GM23338 (cell line): ENCODE measurements around the gene COL1A1. TPM values are rescaled to one million over a fixed set of nuclear protein-coding genes. Genes with fewer than 3 reads are reported as not detected.

Source experiments
- ATAC-seq: fragments of 200-7000 bp; cut with Tn5 transposase; 3 replicates; pipeline ENCODE4 v1.9.1; 2020
- DNase-seq: peaks from one replicate; pipeline ENCODE4 v3.0.0-alpha.2; 2015; ENCODE audit warnings: low spot score
- H2AFZ ChIP-seq: fragments of 200-600 bp; sonication (generic); 2 replicates; pipeline ENCODE4 v1.8.0; 2016; ENCODE audit warnings: antibody characterized with exemption, mild to moderate bottlenecking, moderate library complexity
- H3F3A ChIP-seq: fragments of 200-600 bp; sonication (generic); replicated peaks from 2 replicates; pipeline ENCODE4 v1.8.0; 2017; ENCODE audit warnings: antibody characterized with exemption, mixed run types, low read depth
- H3K27ac ChIP-seq: fragments of 200-600 bp; sonication (generic); 2 replicates; pipeline ENCODE4 v1.6.1; 2016; ENCODE audit warnings: low read depth
- H3K27me3 ChIP-seq: fragments of 200-600 bp; sonication (generic); 2 replicates; pipeline ENCODE4 v1.8.0; 2016; ENCODE audit warnings: mild to moderate bottlenecking, mixed run types, moderate library complexity; ENCODE audit not compliant: insufficient read depth
- H3K36me3 ChIP-seq: fragments of 200-600 bp; sonication (generic); 2 replicates; pipeline ENCODE4 v1.8.0; 2016; ENCODE audit warnings: mild to moderate bottlenecking; ENCODE audit not compliant: insufficient read depth
- H3K4me1 ChIP-seq: fragments of 200-600 bp; sonication (generic); 2 replicates; pipeline ENCODE4 v1.8.0; 2016; ENCODE audit warnings: mild to moderate bottlenecking, moderate library complexity; ENCODE audit not compliant: insufficient read depth
- H3K4me2 ChIP-seq: fragments of 200-600 bp; sonication (generic); 2 replicates; pipeline ENCODE4 v1.7.1; 2017; ENCODE audit warnings: mixed run types
- H3K4me3 ChIP-seq: fragments of 200-600 bp; sonication (generic); 2 replicates; pipeline ENCODE4 v1.6.1; 2016; ENCODE audit warnings: mixed run types
- H3K79me2 ChIP-seq: fragments of 200-600 bp; sonication (generic); replicated peaks from 2 replicates; pipeline ENCODE4 v1.8.0; 2017; ENCODE audit warnings: mild to moderate bottlenecking; ENCODE audit not compliant: insufficient read depth
- H3K9me2 ChIP-seq: fragments of 200-600 bp; sonication (generic); 2 replicates; pipeline ENCODE4 v1.8.0; 2017; ENCODE audit not compliant: insufficient read depth
- H4K20me1 ChIP-seq: fragments of 200-600 bp; sonication (generic); replicated peaks from 2 replicates; pipeline ENCODE4 v1.8.0; 2017; ENCODE audit warnings: mild to moderate bottlenecking; ENCODE audit not compliant: insufficient read depth
- H3K27ac Mint-ChIP-seq: 2 replicates; pipeline ENCODE4 v1.8.0; 2020; ENCODE audit warnings: inconsistent platforms, mild to moderate bottlenecking, moderate library complexity, mixed read lengths
- H3K27me3 Mint-ChIP-seq: 3 replicates; pipeline ENCODE4 v1.8.0; 2022; ENCODE audit warnings: low read depth, mild to moderate bottlenecking, moderate library complexity, mixed read lengths, inconsistent platforms; ENCODE audit not compliant: insufficient read depth, poor library complexity
- H3K36me3 Mint-ChIP-seq: 3 replicates; pipeline ENCODE4 v1.8.0; 2021; ENCODE audit warnings: low read depth, mild to moderate bottlenecking, inconsistent platforms, moderate library complexity, mixed read lengths
- H3K4me1 Mint-ChIP-seq: 3 replicates; pipeline ENCODE4 v1.8.0; 2020; ENCODE audit warnings: mild to moderate bottlenecking, inconsistent platforms, mixed read lengths
- H3K4me3 Mint-ChIP-seq: 3 replicates; pipeline ENCODE4 v1.8.0; 2021; ENCODE audit warnings: moderate library complexity, mild to moderate bottlenecking, inconsistent platforms, mixed read lengths
- H3K9me3 Mint-ChIP-seq: 3 replicates; pipeline ENCODE4 v1.8.0; 2020; ENCODE audit warnings: moderate library complexity, mild to moderate bottlenecking, inconsistent platforms, mixed read lengths
- CREB1 ChIP-seq: fragments of 250-450 bp; sonication (Bioruptor Pico); IDR thresholded peaks from 2 replicates; pipeline ENCODE4 v1.5.0; 2020; ENCODE audit warnings: low read depth, mild to moderate bottlenecking, moderate library complexity
- JUNB ChIP-seq: IDR thresholded peaks from one replicate; pipeline ENCODE4 v1.6.1; 2016; ENCODE audit warnings: antibody characterized with exemption; ENCODE audit not compliant: unreplicated experiment
- NANOG ChIP-seq: IDR thresholded peaks from 2 replicates; pipeline ENCODE4 v1.6.1; 2016; ENCODE audit warnings: antibody characterized with exemption, borderline replicate concordance
- STAT1 ChIP-seq: IDR thresholded peaks from one replicate; pipeline ENCODE4 v1.6.1; 2016; ENCODE audit warnings: antibody characterized with exemption; ENCODE audit not compliant: unreplicated experiment
- ZNF331 ChIP-seq: fragments of 250-450 bp; sonication (Bioruptor Pico); IDR thresholded peaks from 2 replicates; pipeline ENCODE4 v1.5.0; 2020; ENCODE audit warnings: low read depth, mild to moderate bottlenecking, moderate library complexity
- ZNF462 ChIP-seq: fragments of 250-450 bp; sonication (Bioruptor Pico); IDR thresholded peaks from 2 replicates; pipeline ENCODE4 v1.5.0; 2020; ENCODE audit warnings: mild to moderate bottlenecking, moderate library complexity
- polyA plus RNA-seq: library from polyadenylated mRNA; unstranded; fragments of >200 nt; fragmentation: Nextera tagmentation; extraction: Ambion mirVana; gene quantifications from 2 replicates; pipeline ENCODE4 v1.2.1, GENCODE V29; 2016
- total RNA-seq: library from RNA; depleted of rRNA; stranded (reverse); fragments of >200 nt; shearing (Covaris generic); gene quantifications from 2 replicates; pipeline ENCODE4 v1.2.3, GENCODE V29; 2014

COL1A1 gene
- total and polyA plus RNA-seq, 2 experiments from 2014 or later: 21.2 to 34.3 TPM

- no peak overlapping the region for H3K27ac ChIP-seq
- TF ChIP-seq NANOG: no peak
- TF ChIP-seq JUNB: no peak
- TF ChIP-seq ZNF462 (CRISPR knock-in tag): no peak
- TF ChIP-seq ZNF331 (CRISPR knock-in tag): no peak
- TF ChIP-seq CREB1: no peak
- peaks cover 38% of the 10 kb centered on the region for H3K4me1 ChIP-seq
- Mint-ChIP-seq H3K4me1 (peaks cover 48% of the 10 kb centered on the region), H3K9me3 (no peaks in the 10 kb centered on the region), H3K27ac (no peak overlapping the region), H3K36me3 (peaks cover 10% of the 10 kb centered on the region), H3K4me3 (no peak overlapping the region), H3K27me3 (peaks cover 22% of the 10 kb centered on the region)
- DNase-seq (no peak), ATAC-seq (no peak)
- H3F3A ChIP-seq: 0 out of 2 replicates have a peak, but pooled peaks cover 8% of the 10 kb centered on the region
- H3K4me3 ChIP-seq: no peak overlapping the region
- H3K36me3 ChIP-seq: no peaks in the 10 kb centered on the region
- no peaks in the 10 kb centered on the region for H4K20me1 ChIP-seq
- H2AFZ ChIP-seq: no peak overlapping the region; the same call in 1 of the 2 replicates
- no peaks in the 10 kb centered on the region for H3K27me3 ChIP-seq
- no peaks in the 10 kb centered on the region for H3K79me2 ChIP-seq
- H3K9me2 ChIP-seq: no peaks in the 10 kb centered on the region
- H3K4me2 ChIP-seq: no peak overlapping the region
Observed at GRCh38 chr17:50181144-50181543, 20.3 kb downstream of the COL1A1 start.

GRCh38 chr17:50180620-50181019 is 20.8 kb downstream of the COL1A1 start:
- Histone ChIP-seq H3K27ac (no peak overlapping the region), H2AFZ (no peak overlapping the region; the same call in 1 of the 2 replicates), H4K20me1 (no peaks in the 10 kb centered on the region), H3K79me2 (no peaks in the 10 kb centered on the region), H3K4me3 (no peak overlapping the region), H3K4me1 (peaks cover 38% of the 10 kb centered on the region), H3F3A (0 out of 2 replicates have a peak, but pooled peaks cover 8% of the 10 kb centered on the region), H3K27me3 (no peaks in the 10 kb centered on the region), H3K36me3 (no peaks in the 10 kb centered on the region), H3K9me2 (no peaks in the 10 kb centered on the region), H3K4me2 (no peak overlapping the region)
- H3K4me3 Mint-ChIP-seq: no peak overlapping the region
- peaks cover 48% of the 10 kb centered on the region for H3K4me1 Mint-ChIP-seq
- H3K27me3 Mint-ChIP-seq: peaks cover 22% of the 10 kb centered on the region
- H3K36me3 Mint-ChIP-seq: peaks cover 6% of the 10 kb centered on the region
- DNase-seq (no peak), ATAC-seq (no peak)
- no peak overlapping the region for H3K27ac Mint-ChIP-seq
- H3K9me3 Mint-ChIP-seq: no peaks in the 10 kb centered on the region
- TF ChIP-seq STAT1 (no peak), ZNF462 (CRISPR knock-in tag) (no peak), ZNF331 (CRISPR knock-in tag) (no peak)
